Stimulated activated CD8-positive, alpha-beta memory T cell treated with anti-CD3 and anti-CD28 coated beads, Interleukin-15, amount 100 ng/mL, for 48 hours (primary cell): ENCODE measurements around the gene EFCAB5.
A peak's percentile ranks its signal among the peaks of the same experiment; 100 is the strongest.
"Not testable (repeated sequence)": the region's sequence is repeated elsewhere in the genome, so short reads cannot be mapped to it uniquely, and the experiment has no call there.

ENCODE experiments used
- DNase-seq, 2 donors: peaks; one replicate each; pipeline ENCODE4 v3.0.0-alpha.2; 2020; ENCODE audit warnings: low read depth in 2 of 2

The EFCAB5 gene

DNA sequence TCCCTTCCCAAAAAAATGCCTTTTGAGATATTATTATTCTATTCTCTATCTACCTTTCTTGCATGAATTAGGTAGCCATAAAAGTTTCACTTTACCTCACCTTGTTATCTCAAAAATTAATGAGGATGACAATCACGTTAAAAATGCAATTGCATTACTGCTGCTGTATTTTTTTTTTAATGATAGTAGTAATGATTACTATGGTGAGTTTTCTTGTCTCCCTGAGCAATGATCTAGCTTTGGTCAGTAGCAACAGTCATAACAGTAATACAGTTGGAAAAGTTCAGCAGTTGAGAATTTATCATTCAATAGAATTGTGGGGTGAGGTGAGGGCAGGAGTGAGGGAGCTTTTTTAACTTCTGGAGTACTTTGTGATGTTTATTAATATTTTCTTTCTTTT lies at the start of gene EFCAB5:
Gene EFCAB5 (plus strand): TSS at position 301 of the 400 bp plus-strand sequence. CDS start 163 bp downstream, outside the sequence.
- no peak for DNase-seq

DNA sequence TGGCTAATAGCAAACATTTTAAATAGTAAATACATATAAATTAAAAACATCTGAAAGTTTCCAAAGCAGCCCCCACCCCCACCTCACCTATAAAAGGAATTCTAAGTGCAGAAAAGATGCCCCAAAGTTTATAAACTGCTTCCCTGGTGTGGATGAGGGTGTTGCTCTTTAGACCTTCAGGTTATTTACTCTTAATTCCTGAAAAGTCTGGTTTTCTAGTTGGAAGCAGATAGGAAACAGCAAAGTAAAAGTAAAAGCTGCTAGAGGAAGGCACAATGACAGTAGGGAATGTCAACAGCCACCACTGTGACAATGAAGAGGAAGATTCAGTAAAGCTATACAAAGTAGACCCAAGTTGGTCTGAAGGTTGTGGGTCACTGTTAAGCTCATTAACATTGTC lies 49.2 kb upstream of the EFCAB5 start:
- no peak for DNase-seq

DNA sequence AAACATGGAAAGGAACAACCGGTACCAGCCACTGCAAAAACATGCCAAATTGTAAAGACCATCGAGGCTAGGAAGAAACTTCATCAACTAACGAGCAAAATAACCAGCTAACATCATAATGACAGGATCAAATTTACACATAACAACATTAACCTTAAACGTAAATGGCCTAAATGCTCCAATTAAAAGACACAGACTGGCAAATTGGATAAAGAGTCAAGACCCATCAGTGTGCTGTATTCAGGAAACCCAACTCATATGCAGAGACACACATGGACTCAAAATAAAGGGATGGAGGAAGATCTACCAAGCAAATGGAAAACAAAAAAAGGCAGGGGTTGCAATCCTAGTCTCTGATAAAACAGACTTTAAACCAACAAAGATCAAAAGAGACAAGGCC lies 44.3 kb upstream of the EFCAB5 start:
- DNase-seq: not testable (repeated sequence)

DNA sequence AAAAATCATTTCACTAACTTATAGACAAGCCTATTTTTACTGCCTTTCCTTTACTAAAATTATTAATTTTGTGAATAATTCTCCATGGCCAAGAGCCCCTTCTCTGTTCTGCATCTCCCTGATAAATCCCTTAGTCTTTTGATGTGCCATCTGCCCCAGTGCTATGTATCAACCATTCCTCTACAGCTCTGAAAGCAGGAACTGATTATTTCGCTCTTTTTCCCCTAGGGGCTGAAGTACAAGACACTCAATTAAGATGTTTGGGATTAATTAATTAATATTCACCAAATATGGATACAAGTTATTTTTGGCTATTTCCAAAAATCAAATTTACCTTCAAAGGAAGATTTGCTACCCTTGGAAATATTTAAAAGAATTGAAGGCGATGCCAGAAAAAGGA lies 38.0 kb upstream of the EFCAB5 start:
- no peak for DNase-seq

DNA sequence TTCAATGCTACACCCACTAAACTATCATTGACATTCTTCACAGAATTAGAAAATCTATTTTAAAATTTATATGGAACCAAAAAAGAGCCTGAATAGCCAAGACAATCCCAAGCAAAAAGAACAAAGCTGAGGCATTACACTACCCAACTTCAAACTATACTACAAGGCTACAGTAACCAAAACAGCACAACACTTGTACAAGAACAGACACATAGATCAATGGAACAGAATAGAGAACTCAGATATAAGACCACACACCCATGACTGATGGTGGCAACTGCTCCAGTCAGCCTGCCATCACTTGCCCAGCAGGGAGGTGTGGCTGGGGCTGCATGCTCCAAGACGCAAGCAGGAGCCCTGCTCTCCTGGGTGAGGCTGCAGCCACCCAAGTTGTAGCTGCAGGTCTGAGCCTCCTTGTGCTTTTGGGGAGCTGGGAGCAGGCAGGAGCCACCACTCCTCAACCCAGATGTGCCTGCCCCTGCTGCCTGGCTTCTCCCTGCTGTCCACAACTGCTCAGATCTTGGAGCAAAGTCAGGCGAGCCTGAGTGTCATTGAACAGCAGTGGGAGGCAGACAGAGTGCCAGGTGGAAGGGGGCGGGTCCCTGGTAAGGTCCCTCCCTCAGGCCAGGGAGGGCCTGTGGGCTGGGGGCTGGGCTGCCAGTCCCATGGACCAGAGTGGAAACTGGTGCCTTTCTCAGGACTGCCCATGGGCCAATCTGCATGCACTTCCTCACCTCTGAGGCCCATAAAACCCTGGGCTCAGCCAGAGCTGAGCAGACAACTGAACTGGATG lies 36.2 kb upstream of the EFCAB5 start:
- no peak for DNase-seq

DNA sequence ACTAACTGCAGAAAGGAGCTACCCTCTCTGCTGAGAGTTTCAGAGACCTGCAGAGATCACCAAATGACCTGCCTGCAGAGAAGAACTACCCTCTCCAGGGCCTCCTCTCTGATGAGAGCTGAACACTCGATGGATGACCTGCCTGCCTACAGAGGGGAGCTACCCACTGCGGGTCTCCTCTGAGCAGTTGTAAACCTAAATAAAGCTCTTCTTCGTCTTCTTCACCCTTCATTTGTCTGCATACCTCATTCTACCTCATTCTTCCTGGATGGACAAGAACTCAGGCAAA lies 35.6 kb upstream of the EFCAB5 start:
- DNase-seq: no peak

DNA sequence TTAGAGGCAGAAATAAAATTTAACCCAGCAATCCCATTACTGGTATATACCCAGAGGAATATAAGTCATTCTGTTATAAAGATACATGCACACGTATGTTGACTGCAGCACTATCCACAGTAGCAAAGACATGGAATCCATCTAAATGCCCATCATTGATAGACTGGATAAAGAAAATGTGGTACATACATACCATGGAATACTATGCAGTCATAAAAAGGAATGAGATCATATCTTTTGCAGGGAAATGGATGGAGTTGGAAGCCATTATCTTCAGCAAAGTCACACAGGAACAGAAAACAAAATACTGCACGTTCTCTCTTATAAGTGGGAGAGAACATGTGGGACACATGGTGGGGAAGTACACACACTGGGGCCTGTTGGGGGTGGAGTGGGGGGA lies 34.5 kb upstream of the EFCAB5 start:
- DNase-seq: no peak

DNA sequence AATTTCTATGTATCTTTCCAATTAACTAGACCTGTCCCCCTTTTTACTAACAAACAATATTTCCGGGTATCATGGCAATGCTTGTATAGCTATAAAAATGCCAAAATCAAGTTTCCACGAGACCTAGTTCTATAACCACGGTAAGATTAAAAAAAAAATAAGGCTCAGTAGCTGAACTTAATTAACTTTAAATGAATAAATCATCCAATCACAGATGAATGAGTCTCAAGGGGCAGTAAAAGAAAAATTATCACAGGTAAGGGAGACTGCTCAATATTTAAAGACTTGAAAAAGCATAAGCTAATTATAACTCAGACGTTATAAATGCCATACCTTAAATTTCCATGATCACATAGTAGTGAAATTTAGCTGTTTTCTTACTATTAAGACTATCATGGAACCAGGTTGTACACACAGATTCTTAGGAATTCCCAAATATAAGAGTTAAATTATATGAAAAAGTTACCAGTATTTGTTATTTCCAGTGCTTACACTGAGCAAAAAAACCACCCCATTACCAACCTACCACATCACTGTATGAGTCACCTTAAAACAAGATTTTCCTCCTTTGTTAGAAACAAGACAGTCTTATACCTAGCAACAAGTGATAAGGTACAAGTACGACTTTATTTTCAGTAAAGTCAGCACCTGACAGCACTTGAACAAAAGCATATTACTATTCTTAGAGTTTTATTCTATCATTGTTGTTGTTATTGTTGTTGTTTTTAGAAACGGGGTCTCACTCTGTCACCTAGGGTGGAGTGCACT lies 32.0 kb upstream of the EFCAB5 start:
- no peak for DNase-seq

DNA sequence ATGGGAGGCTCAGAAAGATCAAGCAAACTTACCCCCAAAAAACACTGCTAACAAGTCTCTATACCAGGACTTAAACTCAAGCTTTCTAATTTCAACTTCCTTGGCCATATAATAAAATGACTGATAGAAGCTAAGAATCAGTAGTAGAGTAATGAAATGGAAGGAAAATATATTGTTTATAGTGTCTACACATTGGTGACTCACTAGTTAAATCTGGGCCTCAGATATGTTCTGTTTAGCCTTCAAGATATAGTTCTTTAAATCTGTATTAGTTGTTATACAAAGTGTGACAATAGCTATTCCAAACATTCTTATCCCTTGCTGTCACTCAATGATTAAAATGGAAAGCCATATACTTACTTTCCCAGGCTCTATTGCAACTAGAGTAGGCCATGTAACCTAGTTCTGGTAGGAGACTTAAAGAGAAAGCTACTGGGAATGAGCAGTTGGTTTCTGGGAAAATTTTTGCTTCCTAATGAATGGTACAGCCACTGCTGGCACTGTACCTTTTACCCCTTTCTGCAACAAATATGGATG lies 29.7 kb upstream of the EFCAB5 start:
- DNase-seq: no peak

DNA sequence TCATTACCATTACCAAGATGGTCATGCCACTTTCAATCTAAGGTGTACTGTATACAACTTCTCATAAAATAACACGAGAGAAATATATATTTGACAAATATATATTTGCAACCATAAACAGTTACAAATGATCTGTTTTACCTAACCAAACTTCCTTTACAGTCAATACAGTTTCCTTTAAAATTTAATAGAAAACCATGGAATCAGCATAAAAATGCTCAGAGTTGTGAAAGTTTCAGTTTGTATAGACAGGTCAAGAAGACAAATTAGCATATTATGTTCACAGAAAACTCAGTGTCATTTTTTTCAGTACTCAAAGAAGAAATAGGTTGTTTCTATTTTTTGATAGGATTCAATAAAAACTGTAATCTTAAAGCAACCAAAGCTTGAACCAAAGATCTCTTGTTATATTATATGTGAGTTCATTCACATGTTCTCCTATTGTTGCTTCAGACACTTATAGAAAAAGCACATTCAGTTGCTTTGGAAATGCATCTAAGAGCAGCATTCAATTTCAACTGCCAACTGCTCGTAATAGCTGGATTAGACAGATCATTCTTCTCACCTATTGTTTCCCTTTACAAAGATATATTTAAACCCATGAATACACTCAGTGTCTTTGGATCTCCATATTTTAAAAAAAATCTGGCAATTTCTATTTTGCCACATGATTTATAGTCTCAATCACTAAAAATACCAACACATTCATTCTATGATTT lies 26.5 kb upstream of the EFCAB5 start:
- no peak for DNase-seq

DNA sequence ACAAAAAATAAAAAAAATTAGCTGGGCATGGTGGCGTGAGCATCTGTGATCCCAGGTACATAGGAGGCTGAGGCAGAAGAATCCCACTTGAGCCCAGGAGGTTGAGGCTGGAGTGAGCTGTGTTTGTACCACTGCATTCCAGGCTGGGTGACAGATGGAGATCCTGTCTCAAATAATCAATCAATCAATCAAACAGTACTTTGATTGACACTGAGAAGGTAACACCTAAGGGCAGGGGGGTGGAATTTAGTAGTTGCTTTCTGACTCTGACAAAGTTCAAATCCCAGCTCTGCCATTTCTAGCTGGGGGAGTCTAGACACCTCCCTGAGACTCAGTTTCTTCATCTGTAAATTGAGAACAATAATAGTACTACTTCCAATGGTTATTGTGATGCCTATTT lies 23.4 kb upstream of the EFCAB5 start:
- no peak for DNase-seq

DNA sequence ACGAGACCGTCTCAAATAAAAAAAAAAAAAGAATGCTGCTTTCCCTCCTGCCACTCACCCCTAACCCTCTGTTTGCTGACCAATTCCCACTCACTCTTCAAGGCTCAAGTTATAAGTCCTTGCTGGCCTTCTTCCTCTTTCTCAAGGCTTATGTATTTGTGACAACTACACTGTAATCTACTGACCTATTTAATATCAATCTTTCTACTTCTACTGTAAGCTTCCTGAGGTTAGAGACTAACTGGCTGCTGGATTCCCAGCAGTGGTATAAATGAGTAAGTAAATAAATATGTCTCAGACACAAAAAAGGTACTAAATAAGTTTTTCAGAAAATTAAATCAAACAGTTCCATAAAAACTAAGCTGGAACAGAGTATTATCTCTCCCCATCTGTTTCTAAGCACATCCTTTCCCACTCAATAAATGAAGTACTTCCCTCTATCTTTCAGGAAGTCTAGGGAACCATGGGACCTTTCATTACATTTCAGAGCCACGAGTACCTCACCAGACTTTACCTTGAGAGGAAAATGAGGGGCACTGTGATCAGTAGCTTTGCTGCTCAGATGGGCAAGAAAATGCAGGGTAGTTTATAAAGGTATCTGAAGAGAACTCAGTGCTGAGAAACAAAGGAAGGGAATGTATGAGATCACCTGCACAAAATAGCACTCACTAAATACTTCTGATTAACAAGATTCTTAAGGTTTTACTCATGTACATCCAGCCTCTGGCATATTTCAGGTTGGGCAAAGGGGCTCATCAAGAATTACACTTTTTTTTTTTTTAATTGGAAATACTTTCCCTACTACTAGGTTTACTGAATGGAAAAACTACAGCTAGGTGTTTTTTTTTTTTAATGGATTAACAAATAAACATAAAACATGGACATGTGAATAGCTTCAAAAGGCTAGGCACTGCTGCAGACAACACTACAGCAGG lies 22.2 kb upstream of the EFCAB5 start:
- DNase-seq: no peak

DNA sequence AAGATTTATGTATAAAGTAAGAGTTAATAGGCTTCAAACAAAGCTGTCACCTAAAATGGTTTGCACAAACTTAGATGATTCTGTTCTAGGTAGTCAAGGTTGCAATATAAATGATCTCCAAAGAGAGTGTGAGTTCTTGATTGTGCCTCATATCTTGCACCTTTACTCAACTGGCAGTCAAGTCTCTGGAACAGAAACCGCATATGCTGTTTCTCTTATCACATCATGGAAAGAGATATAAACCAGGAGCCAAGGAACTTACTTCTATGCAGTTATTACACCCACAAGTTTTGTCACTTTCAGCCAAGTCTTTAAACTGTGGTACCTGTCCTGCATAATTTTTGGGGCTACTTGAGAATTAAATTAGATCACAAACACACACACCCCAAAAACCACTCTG lies 16.6 kb upstream of the EFCAB5 start:
- DNase-seq: no peak

DNA sequence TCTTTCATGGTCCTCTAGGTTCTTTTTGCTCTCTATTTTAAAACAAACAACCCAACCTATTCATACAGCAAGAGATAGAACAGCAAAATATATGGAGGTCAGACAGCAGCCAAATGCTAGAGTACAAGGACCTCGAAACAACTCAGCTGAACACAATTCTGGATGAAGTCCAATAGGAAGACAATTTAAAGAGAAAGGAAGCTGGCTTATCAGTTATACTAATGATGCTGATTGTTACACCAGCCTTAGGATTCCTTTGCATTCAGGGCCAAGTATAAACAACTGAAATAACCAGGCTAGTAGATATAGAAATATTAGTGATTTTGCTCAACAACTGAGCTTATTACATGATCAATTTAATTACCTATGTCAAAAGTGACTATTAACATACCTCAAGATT lies 13.9 kb upstream of the EFCAB5 start:
- no peak for DNase-seq

DNA sequence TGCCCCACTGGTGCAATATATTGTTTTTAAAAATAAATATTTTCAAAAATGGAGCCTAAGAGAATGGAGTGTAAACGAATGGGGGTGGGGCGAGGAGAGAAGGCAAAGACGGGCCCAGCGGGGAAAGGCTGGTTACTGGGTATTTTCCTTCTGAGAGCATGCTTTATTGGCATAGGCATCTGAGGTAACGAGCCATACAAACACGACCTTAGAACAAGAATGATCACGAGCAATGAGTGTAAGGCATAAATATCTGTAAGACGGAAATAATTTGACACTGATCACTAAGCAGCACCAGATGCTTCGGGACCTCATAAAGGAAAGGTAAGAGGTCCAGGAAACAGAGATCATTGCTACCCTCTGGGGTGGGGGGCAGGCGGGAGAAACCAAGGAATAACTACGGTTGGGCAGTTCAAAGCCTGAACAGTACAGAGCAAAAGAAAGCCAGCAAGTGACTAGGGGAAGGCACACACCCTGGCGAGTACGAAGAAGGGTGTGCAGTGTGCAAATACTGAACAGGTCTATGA lies 12.4 kb upstream of the EFCAB5 start:
- peak in 1 of 2 donors; percentile 4 for DNase-seq

DNA sequence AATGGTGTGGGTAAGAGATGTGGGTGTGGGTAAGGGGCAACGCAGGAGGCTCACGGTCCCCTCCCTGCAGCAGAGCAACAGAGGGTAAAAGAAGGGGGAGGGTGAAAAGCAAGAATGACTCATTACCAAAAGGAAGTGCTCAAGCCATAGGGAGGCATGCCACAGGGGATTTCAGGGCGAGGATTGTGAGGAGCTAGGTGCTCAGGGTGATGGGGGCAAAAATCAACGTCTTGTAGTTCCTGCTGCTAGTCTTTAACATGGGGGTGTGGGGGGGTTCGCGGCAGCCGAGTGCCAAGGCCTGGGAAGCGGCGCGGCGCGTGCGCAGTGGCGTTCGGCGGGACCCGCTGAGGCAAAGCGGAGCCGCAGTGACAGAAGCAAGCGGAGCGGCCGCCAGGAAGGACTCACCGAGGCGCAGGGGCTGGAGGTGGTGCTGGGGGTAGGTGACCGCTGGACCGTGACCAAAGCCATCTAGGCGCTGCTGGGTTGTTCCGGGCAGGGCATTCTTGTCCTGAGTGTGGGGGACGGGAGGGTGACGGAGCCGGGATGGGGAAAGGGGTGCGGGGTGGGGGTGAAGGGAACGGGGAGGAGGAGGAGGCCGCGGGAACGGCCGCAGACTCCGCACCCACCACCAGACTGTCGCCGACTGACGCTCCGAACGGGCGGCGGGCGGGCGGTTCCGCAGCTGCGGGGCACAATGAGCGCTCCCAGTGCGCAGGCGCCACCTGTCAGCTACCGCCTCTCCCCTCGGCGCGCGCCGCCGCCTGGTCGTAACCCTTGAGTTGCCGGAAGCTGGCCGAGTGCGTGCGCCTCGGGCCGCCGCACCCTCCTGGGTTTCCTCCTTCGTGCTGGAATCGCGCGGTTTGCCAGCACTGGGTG lies 11.7 kb upstream of the EFCAB5 start, which contains the start of gene SSH2:
Gene SSH2 (minus strand): TSS at position 696 of the 876 bp plus-strand sequence. CDS start 228 bp downstream, at position 468.
- peak; percentile 80 to 85 for DNase-seq

DNA sequence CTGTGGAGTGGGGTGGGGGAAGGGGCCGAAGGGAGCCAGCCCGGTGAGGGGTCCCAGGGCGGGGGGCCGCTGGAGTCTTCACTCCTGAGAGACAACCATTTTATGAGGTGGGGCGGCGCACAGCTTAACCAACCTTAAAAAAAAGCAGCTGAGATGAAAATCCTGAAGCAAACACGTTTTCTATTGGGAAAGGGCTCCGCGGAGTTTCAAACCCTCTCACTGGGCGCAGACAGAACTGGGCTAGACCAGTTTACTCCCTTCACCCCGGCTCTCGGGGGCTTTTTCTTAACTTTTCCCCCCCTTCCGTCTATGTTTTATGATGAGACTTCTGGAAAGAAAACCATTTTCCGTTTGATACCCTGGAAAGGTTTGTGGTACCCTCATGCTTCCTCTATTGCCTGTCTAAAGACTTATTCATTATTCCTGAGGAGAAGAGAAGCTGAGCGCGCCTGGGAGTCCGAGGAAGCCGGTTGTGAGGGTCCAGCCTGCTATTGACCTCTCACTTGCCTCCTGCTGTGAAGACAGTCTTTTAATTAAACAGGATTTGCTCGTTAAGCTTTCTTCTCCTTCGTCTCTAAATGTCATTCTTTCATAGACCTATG lies 10.9 kb upstream of the EFCAB5 start:
- no peak for DNase-seq

DNA sequence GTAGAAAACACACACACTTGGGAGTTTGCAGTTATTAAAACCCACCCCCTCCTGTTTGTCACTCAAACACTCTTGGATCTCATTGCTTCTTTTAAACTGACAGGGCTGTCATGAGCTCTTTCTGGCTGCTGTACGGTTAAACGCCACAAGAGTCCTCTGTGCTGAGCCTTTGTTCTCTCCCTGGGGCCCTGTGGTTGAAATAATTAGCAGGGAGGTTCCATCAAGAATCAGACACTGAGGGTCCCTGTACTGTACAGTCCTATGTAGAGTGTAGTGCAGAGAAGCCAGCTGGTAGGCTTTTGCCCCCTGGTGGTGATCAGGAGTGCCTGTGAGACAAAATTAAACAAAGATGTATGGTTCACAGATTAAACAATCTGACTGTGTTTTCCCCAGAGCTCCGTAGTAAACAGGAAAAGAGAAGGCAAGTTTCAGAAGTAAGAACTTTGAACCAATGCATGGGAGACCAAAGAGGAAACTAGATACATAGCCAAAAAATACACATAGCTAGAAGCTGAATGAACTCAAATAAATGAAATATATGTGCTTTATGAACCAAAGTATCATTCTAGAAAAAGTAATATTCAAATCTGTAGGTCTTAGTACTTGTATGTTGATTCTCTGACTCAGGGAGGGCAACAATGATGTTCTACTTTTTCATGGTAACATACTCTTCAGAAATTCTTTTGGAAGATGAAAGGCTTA lies 10.1 kb upstream of the EFCAB5 start:
- peak; percentile 40 to 41 for DNase-seq

DNA sequence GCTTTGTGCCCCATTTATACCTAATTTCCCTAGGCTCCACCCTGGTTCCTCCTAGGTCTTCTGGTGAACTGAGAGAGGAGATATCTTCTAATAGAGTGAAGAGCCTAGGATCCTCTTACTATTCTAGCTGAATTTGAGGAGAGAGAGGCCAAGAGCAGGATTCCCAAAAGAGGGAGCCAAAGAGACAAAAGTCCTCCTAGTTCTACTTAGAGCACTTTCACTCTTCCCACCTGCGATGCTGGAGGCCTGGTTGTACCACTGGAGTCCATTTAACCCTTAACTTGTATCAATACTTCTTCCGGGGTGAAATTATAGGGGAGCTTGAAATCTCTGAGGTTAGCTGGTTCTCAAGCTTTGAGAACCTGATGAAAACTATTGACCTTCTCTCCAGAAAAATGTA lies 8.1 kb upstream of the EFCAB5 start:
- no peak for DNase-seq
